Inflammatory macrophage (primary cell): ENCODE measurements around the gene ADAM12.
"Not testable (repeated sequence)": the region's sequence is repeated elsewhere in the genome, so short reads cannot be mapped to it uniquely, and the experiment has no call there.

ENCODE experiments used
- DNase-seq, 2 donors: peaks; one replicate each; pipeline ENCODE4 v3.0.0-alpha.2; 2020 to 2022

ADAM12 gene

GRCh38 chr10:126075009-126075408, 313.3 kb downstream of the ADAM12 start:
- no peak for DNase-seq

- no peak for DNase-seq
These were observed 314.0 kb downstream of the ADAM12 start for GRCh38 chr10:126074291-126074690.

GRCh38 chr10:126073606-126074005, 314.7 kb downstream of the ADAM12 start:
- no peak for DNase-seq

GRCh38 chr10:126072622-126073021, 315.7 kb downstream of the ADAM12 start:
- no peak for DNase-seq

GRCh38 chr10:126070476-126071215, 317.6 kb downstream of the ADAM12 start:
- no peak for DNase-seq

GRCh38 chr10:126068322-126068721, 320.0 kb downstream of the ADAM12 start:
- no peak for DNase-seq

- DNase-seq = no peak
These were observed 321.8 kb downstream of the ADAM12 start for GRCh38 chr10:126066456-126066855.

- no peak for DNase-seq
These were observed 322.4 kb downstream of the ADAM12 start for GRCh38 chr10:126065751-126066377.

- DNase-seq = no peak
These were observed 323.8 kb downstream of the ADAM12 start for GRCh38 chr10:126064512-126064911.

GRCh38 chr10:126063353-126063791, 324.9 kb downstream of the ADAM12 start:
- DNase-seq = no peak

- peak; percentile 93 to 97 for DNase-seq
These were observed 325.9 kb downstream of the ADAM12 start for GRCh38 chr10:126062131-126063032.

- no peak for DNase-seq
These were observed 326.8 kb downstream of the ADAM12 start for GRCh38 chr10:126061526-126061925.

- no peak for DNase-seq
These were observed 327.9 kb downstream of the ADAM12 start for GRCh38 chr10:126060261-126060931.

- DNase-seq = peak; percentile 32 to 48
These were observed 329.0 kb downstream of the ADAM12 start for GRCh38 chr10:126059076-126059826.

GRCh38 chr10:126058507-126058906, 329.8 kb downstream of the ADAM12 start:
- DNase-seq = no peak

GRCh38 chr10:126058104-126058503, 330.2 kb downstream of the ADAM12 start:
- no peak for DNase-seq

- no peak for DNase-seq
These were observed 330.8 kb downstream of the ADAM12 start for GRCh38 chr10:126057494-126057893.

- DNase-seq = no peak
These were observed 334.1 kb downstream of the ADAM12 start for GRCh38 chr10:126054191-126054590.

GRCh38 chr10:126052171-126052570, 336.1 kb downstream of the ADAM12 start:
- peak; percentile 55 to 80 for DNase-seq

- peak; percentile 89 to 93 for DNase-seq
These were observed 338.2 kb downstream of the ADAM12 start for GRCh38 chr10:126049759-126050700.

GRCh38 chr10:126047749-126048148, 340.5 kb downstream of the ADAM12 start:
- DNase-seq = not testable (repeated sequence)
